ENCODE data around the gene TRA2A. TPM values are rescaled to one million over a fixed set of nuclear protein-coding genes. Genes with fewer than 3 reads are reported as not detected.
"Not testable (repeated sequence)": the region's sequence is repeated elsewhere in the genome, so short reads cannot be mapped to it uniquely, and the experiment has no call there.

The TRA2A gene
- polyA plus RNA-seq, 2 donors, result 54.6 to 93.7 TPM

DNA sequence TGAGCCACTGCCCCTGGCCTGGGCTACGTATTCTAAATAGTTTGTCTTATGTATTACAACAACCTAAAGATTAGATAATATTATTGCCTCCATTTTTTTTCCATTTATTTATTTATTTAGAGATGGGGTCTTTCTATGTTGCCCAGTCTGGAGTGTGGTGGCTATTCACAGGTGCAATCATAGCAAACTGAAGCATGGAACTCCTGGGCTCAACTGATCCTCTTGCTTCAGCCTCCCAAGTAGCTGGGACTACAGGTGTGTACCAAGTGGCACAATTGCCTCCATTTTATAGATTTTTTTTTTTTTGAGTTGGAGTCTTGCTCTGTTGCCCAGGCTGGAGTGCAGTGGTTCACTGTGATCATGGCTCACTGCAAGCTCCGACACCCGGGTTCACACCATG, 6.5 kb upstream of the TRA2A start:
- H3K27me3 ChIP-seq (ENCODE audit: control insufficient read depth in 1 of 2, insufficient read depth in 2 of 2, low read length in 2 of 2), result no peaks in the 10 kb centered on the region
- 95 to 96% methylated on average over 3 of the region's 3 CpGs for WGBS, 2 donors
- no peaks in the 10 kb centered on the region for H3K4me1 ChIP-seq (ENCODE audit: control insufficient read depth in 2 of 2, insufficient read depth in 2 of 2, low read length in 1 of 2)

GRCh38 chr7:23533238-23533604, 1.4 kb upstream of the TRA2A start:
- Histone ChIP-seq H3K4me3 (ENCODE audit: low read depth in 1 of 2, low read length in 2 of 2) (no peak overlapping the region), H3K27ac (ENCODE audit: low read depth in 2 of 2, low read length in 1 of 2) (no peak overlapping the region), H3K9me3 (ENCODE audit: control insufficient read depth in 2 of 2, insufficient read depth in 1 of 2, low read depth in 1 of 2, low read length in 1 of 2) (no peaks in the 10 kb centered on the region), H3K4me1 (ENCODE audit: control insufficient read depth in 2 of 2, insufficient read depth in 2 of 2, low read length in 1 of 2) (peaks cover 0 to 2% of the 10 kb centered on the region in 2 donors), H3K27me3 (ENCODE audit: control insufficient read depth in 1 of 2, insufficient read depth in 2 of 2, low read length in 2 of 2) (no peaks in the 10 kb centered on the region), H3K36me3 (ENCODE audit: control insufficient read depth in 2 of 2, insufficient read depth in 2 of 2, low read length in 1 of 2) (no peaks in the 10 kb centered on the region)
- 95% methylated on average over 5 of the region's 5 CpGs for WGBS, 2 donors

More for the DNA sequence above, 6.5 kb upstream of the TRA2A start:
- Histone ChIP-seq H3K4me3 (ENCODE audit: low read depth in 1 of 2, low read length in 2 of 2) (no peak overlapping the region), H3K36me3 (ENCODE audit: control insufficient read depth in 2 of 2, insufficient read depth in 2 of 2, low read length in 1 of 2) (no peaks in the 10 kb centered on the region), H3K27ac (ENCODE audit: low read depth in 2 of 2, low read length in 1 of 2) (no peak overlapping the region), H3K9me3 (ENCODE audit: control insufficient read depth in 2 of 2, insufficient read depth in 1 of 2, low read depth in 1 of 2, low read length in 1 of 2) (no peaks in the 10 kb centered on the region)

DNA sequence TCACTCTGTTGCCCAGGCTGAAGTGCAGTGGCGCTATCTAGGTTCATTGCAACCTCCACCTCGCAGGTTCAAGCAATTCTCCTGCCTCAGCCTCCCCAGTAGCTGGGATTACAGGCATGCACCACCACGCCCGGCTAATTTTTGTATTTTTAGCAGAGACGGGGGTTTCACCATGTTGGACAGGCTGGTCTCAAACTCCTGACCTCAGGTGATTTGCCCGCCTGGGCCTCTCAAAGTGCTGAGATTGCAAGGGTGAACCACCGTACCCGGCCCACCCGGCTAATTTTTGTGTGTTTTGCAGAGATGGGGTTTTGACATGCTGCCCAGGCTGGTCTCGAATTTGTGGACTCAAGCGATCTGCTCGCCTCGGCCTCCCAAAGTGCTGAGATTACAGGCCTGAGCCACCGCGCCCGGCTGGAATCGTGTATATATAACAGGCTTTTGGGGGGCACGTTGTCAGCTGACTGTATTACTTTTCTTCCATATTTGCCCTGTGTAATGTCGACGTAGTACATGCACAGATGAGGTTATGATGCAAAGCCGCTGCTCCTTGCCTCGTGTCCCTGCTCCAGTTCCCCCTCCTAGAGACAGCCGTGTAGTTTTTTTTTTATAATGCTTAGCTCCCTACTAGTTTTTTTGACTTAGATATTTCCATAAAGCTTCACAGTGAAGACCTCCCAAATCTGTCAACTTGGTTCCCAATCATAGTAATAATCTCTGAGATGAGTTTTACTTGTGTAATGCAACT, 883 bp upstream of the TRA2A start:
- Histone ChIP-seq H3K4me3 (ENCODE audit: low read depth in 1 of 2, low read length in 2 of 2) (no peak overlapping the region), H3K27me3 (ENCODE audit: control insufficient read depth in 1 of 2, insufficient read depth in 2 of 2, low read length in 2 of 2) (no peaks in the 10 kb centered on the region), H3K36me3 (ENCODE audit: control insufficient read depth in 2 of 2, insufficient read depth in 2 of 2, low read length in 1 of 2) (no peaks in the 10 kb centered on the region), H3K9me3 (ENCODE audit: control insufficient read depth in 2 of 2, insufficient read depth in 1 of 2, low read depth in 1 of 2, low read length in 1 of 2) (no peaks in the 10 kb centered on the region), H3K4me1 (ENCODE audit: control insufficient read depth in 2 of 2, insufficient read depth in 2 of 2, low read length in 1 of 2) (peaks cover 0 to 2% of the 10 kb centered on the region in 2 donors), H3K27ac (ENCODE audit: low read depth in 2 of 2, low read length in 1 of 2) (no peak overlapping the region)
- WGBS, 2 donors, result 91 to 92% methylated on average over 23 of the region's 23 CpGs

- peaks cover 0 to 2% of the 10 kb centered on the region in 2 donors for H3K4me1 ChIP-seq (ENCODE audit: control insufficient read depth in 2 of 2, insufficient read depth in 2 of 2, low read length in 1 of 2)
- H3K9me3 ChIP-seq (ENCODE audit: control insufficient read depth in 2 of 2, insufficient read depth in 1 of 2, low read depth in 1 of 2, low read length in 1 of 2), result no peaks in the 10 kb centered on the region
- 1% methylated on average over 52 to 55 of the region's 55 CpGs for WGBS, 2 donors
- H3K27ac ChIP-seq (ENCODE audit: low read depth in 2 of 2, low read length in 1 of 2), result peak overlapping the region; percentile 96 to 100
- no peaks in the 10 kb centered on the region for H3K27me3 ChIP-seq (ENCODE audit: control insufficient read depth in 1 of 2, insufficient read depth in 2 of 2, low read length in 2 of 2)
- H3K4me3 ChIP-seq (ENCODE audit: low read depth in 1 of 2, low read length in 2 of 2), result peak overlapping the region; percentile 79 to 96
- no peaks in the 10 kb centered on the region for H3K36me3 ChIP-seq (ENCODE audit: control insufficient read depth in 2 of 2, insufficient read depth in 2 of 2, low read length in 1 of 2)
Measured at GRCh38 chr7:23531050-23531793, 559 bp downstream of the TRA2A start.

GRCh38 chr7:23530405-23530804, 1.4 kb downstream of the TRA2A start:
- H3K4me1 ChIP-seq (ENCODE audit: control insufficient read depth in 2 of 2, insufficient read depth in 2 of 2, low read length in 1 of 2), result peaks cover 0 to 2% of the 10 kb centered on the region in 2 donors
- WGBS, 2 donors, result 1 to 2% methylated on average over 8 of the region's 8 CpGs
- no peak overlapping the region for H3K27ac ChIP-seq (ENCODE audit: low read depth in 2 of 2, low read length in 1 of 2)
- no peaks in the 10 kb centered on the region for H3K9me3 ChIP-seq (ENCODE audit: control insufficient read depth in 2 of 2, insufficient read depth in 1 of 2, low read depth in 1 of 2, low read length in 1 of 2)
- no peaks in the 10 kb centered on the region for H3K36me3 ChIP-seq (ENCODE audit: control insufficient read depth in 2 of 2, insufficient read depth in 2 of 2, low read length in 1 of 2)
- no peaks in the 10 kb centered on the region for H3K27me3 ChIP-seq (ENCODE audit: control insufficient read depth in 1 of 2, insufficient read depth in 2 of 2, low read length in 2 of 2)
- H3K4me3 ChIP-seq (ENCODE audit: low read depth in 1 of 2, low read length in 2 of 2), result peak overlapping the region; percentile 0 to 96

DNA sequence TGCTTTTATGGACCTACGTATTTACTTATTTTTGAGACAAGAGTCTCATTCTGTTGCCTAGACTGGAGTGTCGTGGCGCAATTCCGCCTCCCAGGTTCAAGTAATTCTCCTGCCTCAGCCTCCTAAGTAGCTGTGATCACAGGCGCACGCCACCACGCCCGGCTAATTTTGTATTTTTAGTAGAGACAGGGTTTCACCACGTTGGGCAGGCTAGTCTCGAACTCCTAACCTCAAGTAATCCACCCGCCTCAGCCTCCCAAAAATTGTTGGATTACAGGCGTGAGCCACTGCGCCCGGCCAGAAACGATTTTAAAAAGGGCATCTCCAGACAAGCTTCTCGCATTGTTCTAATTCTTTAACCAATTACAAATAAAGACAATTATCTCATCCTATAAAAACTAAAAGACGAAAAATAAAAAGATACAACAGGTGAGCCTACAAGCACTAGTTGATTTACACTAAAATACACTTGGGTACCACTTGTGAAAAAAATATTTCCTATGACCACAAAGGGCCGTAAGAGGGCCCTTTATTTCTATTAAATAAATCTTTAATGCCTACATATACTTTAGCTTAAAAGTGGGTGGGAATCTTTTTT, 2.4 kb downstream of the TRA2A start:
- H3K4me3 ChIP-seq (ENCODE audit: low read depth in 1 of 2, low read length in 2 of 2), result peak overlapping the region in 1 of 2 donors; percentile 96
- no peak overlapping the region for H3K27ac ChIP-seq (ENCODE audit: low read depth in 2 of 2, low read length in 1 of 2)
- H3K4me1 ChIP-seq (ENCODE audit: control insufficient read depth in 2 of 2, insufficient read depth in 2 of 2, low read length in 1 of 2), result peaks cover 0 to 2% of the 10 kb centered on the region in 2 donors
- 75 to 81% methylated on average over 18 of the region's 18 CpGs for WGBS, 2 donors
- H3K9me3 ChIP-seq (ENCODE audit: control insufficient read depth in 2 of 2, insufficient read depth in 1 of 2, low read depth in 1 of 2, low read length in 1 of 2), result no peaks in the 10 kb centered on the region
- no peaks in the 10 kb centered on the region for H3K36me3 ChIP-seq (ENCODE audit: control insufficient read depth in 2 of 2, insufficient read depth in 2 of 2, low read length in 1 of 2)
- no peaks in the 10 kb centered on the region for H3K27me3 ChIP-seq (ENCODE audit: control insufficient read depth in 1 of 2, insufficient read depth in 2 of 2, low read length in 2 of 2)

GRCh38 chr7:23525611-23526010, 6.2 kb downstream of the TRA2A start:
- not testable (repeated sequence) for H3K4me1 ChIP-seq (ENCODE audit: control insufficient read depth in 2 of 2, insufficient read depth in 2 of 2, low read length in 1 of 2); H3K27me3 ChIP-seq (ENCODE audit: control insufficient read depth in 1 of 2, insufficient read depth in 2 of 2, low read length in 2 of 2); H3K36me3 ChIP-seq (ENCODE audit: control insufficient read depth in 2 of 2, insufficient read depth in 2 of 2, low read length in 1 of 2); H3K9me3 ChIP-seq (ENCODE audit: control insufficient read depth in 2 of 2, insufficient read depth in 1 of 2, low read depth in 1 of 2, low read length in 1 of 2); H3K4me3 ChIP-seq (ENCODE audit: low read depth in 1 of 2, low read length in 2 of 2); H3K27ac ChIP-seq (ENCODE audit: low read depth in 2 of 2, low read length in 1 of 2)
- WGBS, 2 donors, result 68 to 78% methylated on average over 7 of the region's 7 CpGs

GRCh38 chr7:23524473-23524872, 7.3 kb downstream of the TRA2A start:
- peaks cover 0 to 2% of the 10 kb centered on the region in 2 donors for H3K4me1 ChIP-seq (ENCODE audit: control insufficient read depth in 2 of 2, insufficient read depth in 2 of 2, low read length in 1 of 2)
- WGBS, 2 donors, result 93 to 97% methylated on average over 7 of the region's 7 CpGs

GRCh38 chr7:23523486-23524075, 8.2 kb downstream of the TRA2A start:
- Histone ChIP-seq H3K9me3 (ENCODE audit: control insufficient read depth in 2 of 2, insufficient read depth in 1 of 2, low read depth in 1 of 2, low read length in 1 of 2) (no peaks in the 10 kb centered on the region), H3K27me3 (ENCODE audit: control insufficient read depth in 1 of 2, insufficient read depth in 2 of 2, low read length in 2 of 2) (no peaks in the 10 kb centered on the region), H3K36me3 (ENCODE audit: control insufficient read depth in 2 of 2, insufficient read depth in 2 of 2, low read length in 1 of 2) (peaks cover 4 to 8% of the 10 kb centered on the region in 2 donors), H3K4me1 (ENCODE audit: control insufficient read depth in 2 of 2, insufficient read depth in 2 of 2, low read length in 1 of 2) (no peaks in the 10 kb centered on the region), H3K4me3 (ENCODE audit: low read depth in 1 of 2, low read length in 2 of 2) (no peak overlapping the region), H3K27ac (ENCODE audit: low read depth in 2 of 2, low read length in 1 of 2) (no peak overlapping the region)
- WGBS, 2 donors, result 49 to 51% methylated on average over 2 of the region's 2 CpGs

More at GRCh38 chr7:23524473-23524872, 7.3 kb downstream of the TRA2A start:
- Histone ChIP-seq H3K4me3 (ENCODE audit: low read depth in 1 of 2, low read length in 2 of 2) (no peak overlapping the region), H3K36me3 (ENCODE audit: control insufficient read depth in 2 of 2, insufficient read depth in 2 of 2, low read length in 1 of 2) (peaks cover 4 to 6% of the 10 kb centered on the region in 2 donors), H3K27me3 (ENCODE audit: control insufficient read depth in 1 of 2, insufficient read depth in 2 of 2, low read length in 2 of 2) (no peaks in the 10 kb centered on the region), H3K9me3 (ENCODE audit: control insufficient read depth in 2 of 2, insufficient read depth in 1 of 2, low read depth in 1 of 2, low read length in 1 of 2) (no peaks in the 10 kb centered on the region), H3K27ac (ENCODE audit: low read depth in 2 of 2, low read length in 1 of 2) (no peak overlapping the region)

Measured in esophagus (tissue), 2 donors.